GM10847 (cell line): ENCODE results near the gene BNIP5.

Source experiments
- POLR2A ChIP-seq: IDR thresholded peaks from 2 replicates; pipeline ENCODE4 v1.6.1; 2011; ENCODE audit not compliant: insufficient read length; ENCODE audit errors: extremely low read depth

The BNIP5 gene

DNA sequence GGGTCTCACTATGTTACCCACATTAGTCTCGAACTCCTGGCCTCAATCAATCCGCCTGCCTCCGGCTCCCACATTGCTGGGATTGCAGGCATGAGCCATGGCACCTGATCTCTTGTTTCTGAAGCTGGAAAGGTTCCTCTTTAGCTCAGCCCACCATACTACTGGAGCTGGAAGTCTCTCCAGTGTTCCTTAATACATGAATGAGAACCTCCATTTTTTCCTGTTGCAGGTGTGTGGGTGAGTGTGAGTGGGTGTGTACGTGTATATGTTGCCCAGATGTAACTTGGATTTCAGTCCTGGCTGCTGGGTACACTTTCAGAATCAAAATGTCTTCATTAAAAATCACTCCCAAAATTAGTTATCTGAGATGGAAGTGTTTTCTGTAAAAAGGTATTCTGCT is 55.7 kb downstream of the BNIP5 start:
- no peak for TF ChIP-seq POLR2A

DNA sequence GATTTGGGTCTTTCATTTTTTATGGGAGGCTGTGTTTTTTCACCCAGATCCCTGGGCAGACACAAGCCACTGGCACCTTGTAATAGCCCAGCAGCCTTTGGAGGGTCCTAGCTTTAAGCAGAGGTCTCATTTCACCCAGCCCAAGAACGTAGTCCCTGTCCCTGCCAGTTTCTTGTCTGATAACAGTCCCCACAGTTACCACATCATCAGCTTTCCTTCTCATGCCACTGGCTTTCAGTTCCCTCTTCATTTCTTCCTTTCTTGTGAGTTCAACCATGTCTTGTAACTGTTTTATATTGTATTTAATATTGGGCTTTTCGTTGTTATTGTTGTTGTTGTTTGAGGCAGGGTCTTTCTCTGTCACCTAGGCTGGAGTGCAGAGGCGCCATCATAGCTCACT is 56.2 kb downstream of the BNIP5 start:
- TF ChIP-seq POLR2A = no peak

DNA sequence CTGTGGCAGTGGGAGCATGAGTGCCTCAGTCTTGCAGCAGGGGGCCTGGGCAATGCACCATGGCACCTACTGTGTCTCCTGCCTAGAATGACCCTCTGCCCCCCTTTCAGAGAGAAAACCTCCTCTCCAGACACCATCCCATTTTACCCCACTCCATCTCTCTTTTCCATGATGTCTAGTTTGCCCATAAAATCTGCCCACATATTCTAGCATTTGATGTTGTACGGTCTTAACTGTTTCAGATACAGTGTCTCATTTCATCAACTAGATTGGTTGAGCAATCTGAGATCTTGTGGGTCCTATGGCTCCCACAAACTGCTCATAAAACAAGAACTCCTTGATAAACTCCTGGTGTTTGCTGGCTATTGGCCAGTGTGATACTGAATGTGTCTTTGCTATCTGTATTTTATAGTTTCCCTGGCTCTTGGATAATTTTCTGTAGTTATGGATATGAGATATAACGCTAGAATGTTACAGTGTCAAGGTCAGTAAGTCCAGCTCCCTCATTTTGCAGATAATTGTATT is 58.7 kb downstream of the BNIP5 start:
- no peak for TF ChIP-seq POLR2A

DNA sequence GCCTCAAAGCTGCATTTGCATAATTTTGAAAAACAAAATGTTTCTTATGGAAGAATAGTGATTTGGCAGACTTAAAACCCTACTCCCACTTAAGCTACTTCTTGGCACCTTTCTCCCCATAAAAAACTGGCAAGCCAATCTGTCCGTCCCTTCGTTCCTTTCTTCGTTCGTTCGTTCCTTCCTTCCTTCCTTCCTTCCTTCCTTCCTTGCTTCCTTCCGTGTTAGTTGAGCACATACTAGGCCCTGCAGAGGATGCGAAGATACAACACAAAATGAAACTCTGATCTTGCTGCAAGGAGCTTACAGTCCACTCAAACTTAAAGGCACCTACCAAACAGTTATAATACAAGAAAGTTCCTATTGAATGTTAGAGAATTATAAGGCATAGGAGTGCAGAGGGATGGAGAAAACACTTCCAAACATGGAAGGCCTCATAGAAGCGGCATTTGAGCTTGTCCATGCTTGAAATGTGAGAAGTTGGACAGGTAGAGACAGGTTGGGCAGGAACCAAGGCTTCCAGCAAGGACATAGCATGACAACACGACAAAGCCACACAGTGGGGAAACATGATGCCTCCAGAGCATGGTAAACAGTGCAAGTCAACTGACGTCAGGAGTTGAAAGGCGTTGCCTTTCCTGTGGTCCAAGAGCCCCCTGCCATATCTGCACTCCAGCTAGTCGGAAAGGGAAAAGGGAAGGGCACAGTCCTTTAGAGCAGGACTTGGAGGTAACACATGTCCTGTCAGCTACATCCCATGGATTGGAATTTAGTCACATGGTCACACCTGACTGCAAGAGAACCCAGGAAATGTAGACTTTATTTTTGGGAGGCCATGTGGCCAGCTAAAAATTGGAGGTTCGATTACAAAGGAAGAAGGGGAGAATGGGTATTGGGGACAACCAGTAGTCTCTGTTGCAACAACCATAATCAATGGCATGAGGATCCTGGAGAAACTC is 59.8 kb downstream of the BNIP5 start:
- TF ChIP-seq POLR2A = no peak

DNA sequence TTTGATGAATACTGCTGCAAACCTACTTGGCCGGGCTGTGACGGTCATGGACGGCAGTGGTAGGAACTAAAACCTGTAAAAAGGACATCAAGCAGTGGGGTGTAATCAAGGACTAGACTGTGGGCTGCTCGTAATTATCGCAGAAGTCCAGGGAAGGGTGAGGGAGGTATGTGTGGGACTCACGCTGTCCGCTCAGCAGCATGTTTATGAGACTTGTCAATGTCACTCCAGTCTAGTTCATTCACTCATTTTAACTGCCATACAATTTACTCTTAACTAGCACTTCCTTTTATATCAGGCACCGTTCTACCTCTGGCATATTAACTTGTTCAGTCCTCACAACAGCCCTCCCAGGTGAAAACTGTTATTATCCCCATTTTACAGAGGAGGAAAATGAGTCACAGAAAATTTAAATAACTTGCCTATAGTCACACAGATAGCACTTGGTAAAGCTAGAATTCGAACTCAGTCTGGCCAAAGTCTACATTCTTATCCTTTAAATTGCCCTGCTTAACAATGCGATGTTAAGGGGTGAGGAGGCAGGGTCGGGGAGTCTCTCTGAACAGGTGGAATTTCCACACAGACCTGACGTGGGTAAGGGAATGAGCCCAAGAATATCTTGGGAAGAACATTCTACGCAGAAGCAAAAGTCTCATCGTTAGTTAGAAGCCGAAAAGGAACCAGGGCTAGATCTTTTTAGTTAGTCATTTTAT is 62.7 kb downstream of the BNIP5 start:
- no peak for TF ChIP-seq POLR2A

DNA sequence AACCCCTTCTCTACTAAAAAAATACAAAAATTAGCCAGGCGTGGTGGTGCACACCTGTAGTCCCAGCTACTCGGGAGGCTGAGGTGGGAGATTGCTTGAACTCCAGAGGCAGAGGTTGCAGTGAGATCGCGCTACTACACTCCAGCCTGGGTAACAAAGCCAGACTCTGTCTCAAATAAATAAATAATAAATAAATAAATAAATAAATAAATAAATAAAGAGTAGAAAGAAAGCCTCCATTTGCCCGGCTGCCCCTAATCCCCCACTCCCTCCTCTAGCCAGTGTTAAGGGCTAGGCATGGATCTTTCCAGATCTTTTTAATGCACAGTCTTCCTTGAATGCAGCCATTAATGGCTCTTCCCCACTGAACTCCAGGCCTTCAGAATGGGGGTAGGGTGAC is 63.6 kb downstream of the BNIP5 start:
- no peak for TF ChIP-seq POLR2A

DNA sequence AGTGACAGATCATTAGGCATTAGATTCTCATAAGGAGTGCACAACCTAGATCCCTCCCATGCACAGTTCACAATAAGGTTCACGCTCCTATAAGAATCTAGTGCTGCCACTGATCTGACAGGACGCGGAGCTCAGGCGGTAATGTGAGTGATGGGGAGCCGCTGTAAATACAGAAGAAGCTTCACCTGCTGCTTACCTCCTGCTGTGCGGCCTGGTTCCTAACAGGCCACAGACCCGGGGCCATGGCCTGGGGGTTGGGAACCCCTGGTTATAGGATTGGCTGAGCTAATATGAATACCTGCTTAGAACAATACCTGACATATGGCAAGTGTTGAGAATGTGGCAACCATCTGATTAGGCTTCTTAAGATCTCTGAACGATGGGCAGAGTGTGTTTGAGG is 64.5 kb downstream of the BNIP5 start:
- no peak for TF ChIP-seq POLR2A

DNA sequence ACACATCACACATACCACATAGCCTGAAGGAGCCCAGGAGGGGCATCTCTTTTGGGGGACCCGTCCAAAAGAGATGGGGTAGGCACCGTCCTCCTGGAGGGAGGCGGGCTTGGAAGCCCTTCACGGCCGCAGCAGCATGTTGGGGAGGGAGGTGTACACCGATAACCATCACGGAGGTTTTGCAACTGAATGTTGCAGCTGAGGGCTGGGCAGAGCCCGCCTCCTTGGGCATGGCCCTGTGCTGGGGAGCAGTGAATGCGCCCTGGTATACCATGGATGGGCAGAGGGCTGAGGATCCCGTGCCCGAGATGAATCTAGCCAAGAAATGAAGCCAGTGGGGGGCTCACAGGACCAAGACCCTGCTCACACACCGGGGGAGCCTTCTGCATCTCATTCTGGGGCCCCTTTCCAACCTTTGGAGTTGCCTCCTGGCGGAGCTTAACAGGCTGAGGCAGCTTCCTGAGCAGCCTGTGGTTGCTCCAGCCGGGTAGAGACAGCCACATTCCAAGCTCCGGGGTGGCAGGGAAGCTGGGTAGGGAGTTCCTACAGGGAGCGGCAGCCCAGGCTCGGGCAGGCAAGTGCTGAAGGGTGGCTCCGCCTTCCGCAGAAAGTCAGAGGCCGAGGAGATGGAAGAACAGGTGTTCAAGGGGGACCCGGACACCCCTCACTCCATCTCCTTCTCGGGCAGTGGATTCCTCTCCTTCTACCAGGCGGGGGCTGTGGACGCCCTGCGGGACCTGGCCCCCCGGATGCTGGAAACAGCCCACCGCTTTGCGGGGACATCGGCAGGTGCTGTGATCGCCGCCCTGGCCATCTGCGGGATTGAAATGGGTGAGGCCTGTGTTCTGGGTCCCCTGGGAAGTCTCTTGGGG is 66.6 kb downstream of the BNIP5 start, which contains the start of gene PNPLA1:
TSS of gene PNPLA1 (plus strand) at position 227 of the 872 bp plus-strand sequence. CDS start at position 627, 400 bp downstream.
- no peak for TF ChIP-seq POLR2A

DNA sequence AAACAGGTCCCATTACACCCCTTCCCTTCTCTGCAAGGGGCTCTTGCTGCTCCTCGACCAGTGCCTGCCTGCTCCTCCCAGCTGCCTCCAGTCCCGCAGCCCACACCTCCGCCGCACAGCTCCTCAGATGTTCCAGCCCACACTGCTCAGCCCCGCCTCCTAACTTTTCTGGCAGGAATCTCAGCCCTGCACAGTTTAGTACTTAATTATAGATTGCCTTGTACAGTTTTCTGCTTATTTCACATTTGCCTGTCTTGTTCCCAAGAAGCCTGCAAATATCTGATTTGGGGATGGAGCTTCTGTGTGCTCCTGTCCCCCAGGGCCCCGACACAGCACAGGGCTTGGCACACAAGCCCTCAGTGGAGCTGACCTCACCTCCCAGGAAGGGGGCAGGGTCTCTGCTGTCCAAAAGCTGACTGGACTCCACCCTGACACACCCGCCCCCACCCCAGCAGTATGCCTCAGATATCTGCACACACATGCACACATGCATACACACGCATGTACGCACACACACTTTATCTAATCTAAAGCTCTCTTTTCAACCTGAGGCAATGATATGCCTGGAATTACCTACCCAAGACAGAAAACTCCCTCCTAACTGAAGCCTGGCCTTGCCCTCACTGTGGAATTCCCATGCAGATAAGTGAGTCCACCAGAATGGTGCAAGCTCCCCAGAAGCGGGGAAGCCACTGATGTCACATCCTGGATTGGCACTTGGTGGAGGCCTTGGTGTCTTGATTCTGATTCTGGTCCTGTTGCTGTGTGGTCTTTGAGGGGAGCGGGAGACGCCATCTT is 68.0 kb downstream of the BNIP5 start:
- no peak for TF ChIP-seq POLR2A

DNA sequence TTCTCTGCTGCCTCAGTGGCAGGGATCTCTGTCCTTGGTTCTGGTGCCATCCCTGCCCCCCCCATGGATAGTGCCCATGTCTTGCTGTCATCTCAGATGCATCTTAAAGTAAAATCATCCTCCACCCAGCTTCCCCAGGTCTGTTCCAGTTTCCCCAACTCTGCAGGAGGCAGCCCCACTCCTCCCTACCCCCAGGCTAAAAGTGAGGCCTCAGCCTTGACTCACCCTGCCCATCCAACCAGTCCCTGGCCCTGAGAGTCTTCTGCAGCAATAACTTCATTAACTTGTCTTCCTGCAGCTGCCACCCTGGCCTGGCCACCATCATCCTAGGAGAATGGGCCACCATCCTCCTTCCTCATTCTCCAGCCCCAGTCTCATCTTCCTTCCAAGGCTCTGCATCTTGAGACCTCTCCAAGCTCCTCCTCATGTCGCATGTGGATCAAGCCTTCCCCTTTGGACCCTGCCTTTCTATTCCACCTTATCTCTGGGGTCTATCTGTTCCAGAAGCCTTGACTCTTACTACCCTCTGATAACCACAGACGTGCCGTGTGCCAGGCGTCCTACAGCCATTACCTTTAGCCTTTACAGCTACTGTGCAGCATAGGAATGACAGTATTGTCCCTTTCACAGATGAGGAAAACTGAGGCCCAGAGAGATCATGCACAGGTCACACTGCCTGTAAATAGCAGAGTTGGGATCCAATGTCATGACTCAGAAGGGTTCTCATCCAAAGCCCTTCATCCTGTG is 68.8 kb downstream of the BNIP5 start:
- no peak for TF ChIP-seq POLR2A

DNA sequence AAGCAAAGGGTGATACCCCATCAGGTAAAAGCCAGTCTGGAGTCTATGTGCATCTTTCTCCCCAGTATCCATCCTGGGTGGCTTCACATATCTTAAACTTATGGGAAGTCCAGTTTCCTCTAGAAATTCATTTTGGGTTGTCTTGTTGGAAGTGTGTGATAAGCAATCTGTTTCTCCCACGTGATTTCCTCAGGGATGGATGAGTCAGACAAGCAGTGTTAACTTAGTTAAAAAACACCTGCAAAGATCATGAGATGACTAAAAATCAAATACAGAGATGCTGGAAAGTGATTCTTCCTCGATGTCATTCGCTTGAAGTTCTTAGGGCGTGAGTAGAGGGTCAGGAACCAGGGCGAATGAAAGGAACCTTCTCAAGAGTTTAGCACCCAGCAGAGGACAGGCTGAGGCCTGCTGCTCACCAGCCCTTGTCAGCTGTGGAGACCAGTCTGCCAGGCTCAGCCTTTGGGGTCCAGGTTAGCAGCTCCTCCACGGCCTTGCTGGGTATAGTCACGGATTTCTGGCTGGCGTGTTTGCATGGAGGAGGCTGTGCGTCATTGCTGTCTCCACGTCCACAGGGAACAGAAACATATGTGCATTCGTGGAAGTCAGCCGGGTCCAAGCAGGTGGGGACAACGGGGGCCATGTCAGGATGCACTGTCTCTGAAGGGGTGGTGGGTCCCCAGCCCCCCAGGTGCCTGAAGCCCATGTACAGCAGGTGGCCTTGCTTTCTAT is 69.6 kb downstream of the BNIP5 start:
- TF ChIP-seq POLR2A = no peak
